GM18508 (cell line): ENCODE results near the gene PPA2.

Source experiments
- ATAC-seq: cut with Tn5 transposase; IDR thresholded peaks from one replicate; pipeline ENCODE4 v1.9.1; 2021; ENCODE audit warnings: moderate number of reproducible peaks; ENCODE audit not compliant: insufficient read depth, unreplicated experiment

The PPA2 gene

GRCh38 chr4:105343146-105343931, 130.5 kb downstream of the PPA2 start:
- ATAC-seq: no peak

GRCh38 chr4:105329081-105329480, 144.8 kb downstream of the PPA2 start:
- ATAC-seq: no peak

- ATAC-seq: no peak
These were observed 145.9 kb downstream of the PPA2 start for GRCh38 chr4:105327956-105328355.

GRCh38 chr4:105327222-105327621, 146.6 kb downstream of the PPA2 start:
- ATAC-seq: no peak
